ENCODE results near the gene TMEM167B.

DNA sequence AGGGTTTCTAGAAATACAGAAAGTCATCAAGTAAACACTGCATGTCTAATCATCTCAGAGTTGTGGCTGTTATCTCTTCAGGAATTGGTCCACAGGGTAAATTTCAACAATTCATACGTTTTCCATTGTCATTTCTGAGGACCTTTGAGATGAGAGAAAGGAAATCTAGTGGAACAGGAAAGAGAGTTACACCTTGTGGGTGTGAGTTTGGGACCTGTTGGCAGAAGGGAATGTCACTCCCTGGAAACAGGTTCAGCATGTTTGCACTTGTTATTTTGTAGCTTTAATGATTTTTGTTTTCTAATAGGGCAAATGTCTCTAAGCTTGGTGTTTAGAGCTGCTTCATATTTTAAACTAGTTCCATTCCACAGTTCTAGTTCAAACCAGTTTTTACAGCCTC is 5.6 kb downstream of the TMEM167B start:
- no peak for TF ChIP-seq POLR2A (IDR thresholded peaks at IDR 0.05; ENCODE audit: low read depth, low read length)
- no peak for TF ChIP-seq POLR2AphosphoS5 (IDR thresholded peaks at IDR 0.05; ENCODE audit: low read depth, low read length)
